HepG2 (cell line): ENCODE measurements around the gene SLC25A23. TPM values are rescaled to one million over a fixed set of nuclear protein-coding genes. Genes with fewer than 3 reads are reported as not detected.
A peak's percentile ranks its signal among the peaks of the same experiment; 100 is the strongest.

Experiments used
- ATF1 ChIP-seq: IDR thresholded peaks from 2 replicates; pipeline ENCODE4 v1.6.1; 2016; ENCODE audit warnings: mild to moderate bottlenecking, control low read depth
- CHD2 ChIP-seq: IDR thresholded peaks from 2 replicates; pipeline ENCODE4 v1.6.1; 2011; ENCODE audit warnings: low read depth, low read length, improper control_type of control experiment
- CTCF ChIP-seq: sonication (generic); formaldehyde crosslinking; IDR thresholded peaks from 2 replicates; pipeline ENCODE4 v1.5.0; 2020; ENCODE audit warnings: mild to moderate bottlenecking, missing genetic modification reagents, moderate library complexity
- JUN ChIP-seq: sonication (generic); formaldehyde crosslinking; IDR thresholded peaks from 2 replicates; pipeline ENCODE4 v1.4.0; 2020; ENCODE audit warnings: mild to moderate bottlenecking, missing genetic modification reagents
- NFKB2 ChIP-seq: sonication (generic); formaldehyde crosslinking; IDR thresholded peaks from 2 replicates; pipeline ENCODE4 v1.4.0; 2020; ENCODE audit warnings: missing genetic modification reagents, borderline replicate concordance
- ZBTB33 ChIP-seq: sonication (generic); formaldehyde crosslinking; IDR thresholded peaks from 2 replicates; pipeline ENCODE4 v1.4.0; 2020; ENCODE audit warnings: missing genetic modification reagents
- ZGPAT ChIP-seq: IDR thresholded peaks from 2 replicates; pipeline ENCODE4 v1.6.1; 2016; ENCODE audit warnings: mild to moderate bottlenecking
- ZHX1 ChIP-seq: sonication (generic); formaldehyde crosslinking; IDR thresholded peaks from 2 replicates; pipeline ENCODE4 v1.8.1; 2022; ENCODE audit warnings: low read depth, mild to moderate bottlenecking, missing genetic modification reagents
- ZNF431 ChIP-seq: sonication (generic); formaldehyde crosslinking; IDR thresholded peaks from 2 replicates; pipeline ENCODE4 v1.9.0; 2022; ENCODE audit warnings: missing genetic modification reagents, low read depth, mild to moderate bottlenecking, borderline replicate concordance
- ZNF7 ChIP-seq: IDR thresholded peaks from 2 replicates; pipeline ENCODE4 v1.6.1; 2016; ENCODE audit warnings: missing biosample characterization, missing genetic modification reagents
- polyA plus RNA-seq, 8 experiments: library from polyadenylated mRNA; depleted of rRNA in 3 of 8; stranded (reverse) in 7 of 8; unstranded in 1 of 8; fragments of >200 nt; fragmentation: Illumina TruSeq in 4 of 8; extraction: Trizol in 4 of 8; gene quantifications; 2 replicates each; pipeline versions ENCODE4 v1.2.1 to v1.2.3, GENCODE V29; 2011 to 2016; ENCODE audit warnings: low read depth in 4 of 8, missing spikeins in 1 of 8, mixed read lengths in 1 of 8; ENCODE audit not compliant: insufficient read depth in 1 of 8
- total RNA-seq, 5 experiments: library from RNA; depleted of rRNA; stranded (reverse); fragments of >200 nt; fragmentation: Illumina TruSeq; extraction: Trizol; gene quantifications; 2 replicates each; pipeline ENCODE4 v1.2.3, GENCODE V29; 2016; ENCODE audit warnings: low read depth in 1 of 5

SLC25A23 gene
- total and polyA plus RNA-seq, 2 of the 13 experiments (the other 11 are each of a cell fraction or from before 2014, with no cell fraction given), result 12.4 to 15.2 TPM

- TF ChIP-seq CTCF, result 0 out of 2 replicates have a peak, but pooled peaks have one; percentile 3
- peak; percentile 89 for TF ChIP-seq ATF1 (CRISPR knock-in tag)
- TF ChIP-seq ZHX1 (CRISPR knock-in tag), result no peak
- peak; percentile 45; the same call in 1 of the 2 replicates for TF ChIP-seq NFKB2
- TF ChIP-seq ZNF7 (CRISPR knock-in tag), result no peak
- peak; percentile 40; the same call in 1 of the 2 replicates for TF ChIP-seq ZGPAT
- TF ChIP-seq CHD2, result peak; percentile 77
- TF ChIP-seq ZBTB33 (CRISPR knock-in tag), result peak; percentile 97
- 0 out of 2 replicates have a peak, but pooled peaks have one; percentile 49 for TF ChIP-seq JUN
- no peak for TF ChIP-seq ZNF431
Observed at GRCh38 chr19:6424939-6425731, 34.5 kb downstream of the SLC25A23 start (continued).
